Prostate gland (tissue), 2 donors: ENCODE results near the gene P2RY2. TPM values are rescaled to one million over a fixed set of nuclear protein-coding genes. Genes with fewer than 3 reads are reported as not detected.

Source experiments
- DNase-seq: peaks from one replicate; pipeline ENCODE4 v3.0.0-alpha.2; 2019; ENCODE audit warnings: low spot score
- H3K27ac ChIP-seq, 2 donors: fragments of 200-600 bp; sonication (generic); 2 replicates each; pipeline ENCODE4 v1.5.1; 2017 to 2019
- H3K27me3 ChIP-seq: fragments of 200-600 bp; sonication (generic); replicated peaks from 2 replicates; pipeline ENCODE4 v1.5.1; 2019; ENCODE audit not compliant: insufficient read depth
- H3K36me3 ChIP-seq, 2 donors: fragments of 200-600 bp; sonication (generic); 1 replicate in 1 of 2; 2 replicates in 1 of 2; pipeline versions ENCODE4 v1.5.1 to v1.8.1; 2017 to 2019
- H3K4me1 ChIP-seq: fragments of 200-600 bp; sonication (generic); replicated peaks from 2 replicates; pipeline ENCODE4 v1.5.1; 2019
- H3K4me3 ChIP-seq, 2 donors: fragments of 200-600 bp; sonication (generic); 2 replicates each; pipeline ENCODE4 v1.5.1; 2017 to 2019
- H3K9me3 ChIP-seq: fragments of 200-600 bp; sonication (generic); 2 replicates; pipeline ENCODE4 v1.5.1; 2017
- POLR2A ChIP-seq: fragments of 450-650 bp; IDR thresholded peaks from one replicate; pipeline ENCODE4 v1.6.1; 2016; ENCODE audit warnings: antibody characterized with exemption, mild to moderate bottlenecking
- POLR2AphosphoS5 ChIP-seq: sonication (generic); formaldehyde crosslinking; IDR thresholded peaks from one replicate; pipeline ENCODE4 v1.6.1; 2017; ENCODE audit warnings: antibody characterized with exemption
- WGBS: methylation state at CpG from one replicate; pipeline ENCODE4 v1.1.5; 2018; 5-methylcytosine and 5-hydroxymethylcytosine counted together
- intact Hi-C: fragments of 100-400 bp; cut with DNase I; formaldehyde crosslinking; loops from one replicate; pipeline ENCODE4 v1.14.2; 2022
- total RNA-seq, 2 donors: library from RNA; depleted of rRNA; stranded (reverse); fragments of >200 nt; gene quantifications; one replicate each; pipeline ENCODE4 v1.1.0, GENCODE V29; 2016
- TF ChIP-seq, protein P1 (sequence below), 4 experiments: fragments of 200-600 bp in 2 of 4; fragments of 450-650 bp in 2 of 4; sonication (generic) in 2 of 4; IDR thresholded peaks; 1 replicate in 3 of 4; 2 replicates in 1 of 4; pipeline ENCODE4 v1.5.1; 2016 to 2019; ENCODE audit warnings: antibody characterized with exemption in 4 of 4, mild to moderate bottlenecking in 2 of 4, moderate library complexity in 2 of 4

The P2RY2 gene
- 1 to 10 TPM; 2.7 to 3.5 TPM for total RNA-seq

DNA sequence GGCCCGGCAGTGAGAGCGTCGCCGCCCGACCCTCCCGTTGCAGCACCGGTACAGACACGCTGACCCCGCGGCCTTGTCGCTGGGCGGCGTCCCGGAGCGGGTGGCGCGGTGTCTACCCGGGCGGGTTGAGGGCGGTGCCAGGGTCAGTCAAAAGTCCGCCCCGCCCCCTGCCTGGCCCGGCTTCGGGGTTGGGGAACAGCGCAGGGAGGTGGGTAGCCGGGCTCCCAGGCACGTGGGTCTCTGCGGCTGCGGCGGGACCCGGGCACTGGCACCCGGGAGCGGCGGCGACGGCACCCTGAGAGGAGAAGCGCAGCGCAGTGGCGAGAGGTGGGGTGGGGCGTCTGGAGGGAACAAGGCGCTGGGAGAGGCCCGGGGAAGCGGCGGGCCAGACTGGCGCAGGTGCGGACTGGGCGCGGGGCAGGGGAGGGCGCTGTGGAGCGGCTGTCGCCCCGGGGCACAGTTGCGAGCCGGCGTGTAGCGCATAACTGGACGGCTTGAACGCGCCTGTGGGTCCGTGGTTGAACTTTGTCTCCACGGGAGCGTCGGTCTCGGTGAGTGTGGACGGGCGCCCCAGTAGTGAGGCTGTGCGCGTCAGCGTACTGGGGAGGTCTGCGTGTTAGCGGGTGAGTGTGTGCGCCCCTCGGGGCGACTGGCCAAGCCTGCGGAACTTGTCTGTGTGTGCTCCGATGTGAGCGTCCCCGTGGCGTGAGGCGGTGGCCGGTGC lies at the start of gene P2RY2:
TSS of gene P2RY2 (plus strand) at position 176 of the 724 bp plus-strand sequence. CDS start 15,879 bp downstream, outside the sequence.
- H3K27ac ChIP-seq = peak within 1 kb of the TSS in 1 of 2 donors; percentile 25

DNA sequence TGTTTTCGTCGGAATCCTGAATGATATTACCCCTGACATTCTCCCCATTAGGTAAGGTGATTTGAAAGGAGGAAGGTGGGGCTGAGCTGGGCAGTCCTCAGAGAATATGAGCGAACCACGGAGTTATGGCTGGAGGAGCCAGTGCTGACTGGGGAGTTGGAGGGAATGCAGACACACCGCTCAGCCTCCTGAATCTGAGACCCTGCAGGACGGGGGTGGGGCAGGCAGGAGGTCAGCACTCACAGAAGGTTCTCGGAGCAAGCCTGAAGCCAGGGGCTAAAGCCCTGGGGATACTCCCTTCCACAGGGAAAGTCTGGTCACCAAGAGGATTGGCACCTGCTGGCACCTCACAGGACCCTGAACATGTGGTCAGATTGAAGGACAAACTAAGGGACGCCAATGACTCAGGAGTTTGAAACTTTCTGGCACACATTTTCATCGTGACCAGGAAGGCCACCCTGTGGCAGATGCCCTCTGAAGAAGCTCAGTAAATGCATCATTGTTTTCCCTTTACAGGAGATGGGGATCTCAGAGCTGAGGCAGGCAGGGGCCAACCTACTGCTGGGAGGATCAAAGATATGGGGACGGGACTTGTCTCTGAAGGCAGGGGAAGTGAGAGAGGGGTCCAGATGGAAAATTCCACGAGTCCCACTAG lies 49.0 kb upstream of the P2RY2 start:
- intact Hi-C loops = no loop called here
- TF ChIP-seq POLR2A = no peak
- TF ChIP-seq, protein P1, sequence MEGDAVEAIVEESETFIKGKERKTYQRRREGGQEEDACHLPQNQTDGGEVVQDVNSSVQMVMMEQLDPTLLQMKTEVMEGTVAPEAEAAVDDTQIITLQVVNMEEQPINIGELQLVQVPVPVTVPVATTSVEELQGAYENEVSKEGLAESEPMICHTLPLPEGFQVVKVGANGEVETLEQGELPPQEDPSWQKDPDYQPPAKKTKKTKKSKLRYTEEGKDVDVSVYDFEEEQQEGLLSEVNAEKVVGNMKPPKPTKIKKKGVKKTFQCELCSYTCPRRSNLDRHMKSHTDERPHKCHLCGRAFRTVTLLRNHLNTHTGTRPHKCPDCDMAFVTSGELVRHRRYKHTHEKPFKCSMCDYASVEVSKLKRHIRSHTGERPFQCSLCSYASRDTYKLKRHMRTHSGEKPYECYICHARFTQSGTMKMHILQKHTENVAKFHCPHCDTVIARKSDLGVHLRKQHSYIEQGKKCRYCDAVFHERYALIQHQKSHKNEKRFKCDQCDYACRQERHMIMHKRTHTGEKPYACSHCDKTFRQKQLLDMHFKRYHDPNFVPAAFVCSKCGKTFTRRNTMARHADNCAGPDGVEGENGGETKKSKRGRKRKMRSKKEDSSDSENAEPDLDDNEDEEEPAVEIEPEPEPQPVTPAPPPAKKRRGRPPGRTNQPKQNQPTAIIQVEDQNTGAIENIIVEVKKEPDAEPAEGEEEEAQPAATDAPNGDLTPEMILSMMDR (IDR thresholded peaks at IDR 0.05) = no peak
- TF ChIP-seq POLR2AphosphoS5 = no peak
- no peak overlapping the region for H3K27ac ChIP-seq
- H3K4me1 ChIP-seq = no peaks in the 10 kb centered on the region
- no peak for DNase-seq
- H3K27me3 ChIP-seq = peaks cover 3% of the 10 kb centered on the region
- 81% methylated on average over 11 of the region's 11 CpGs for WGBS
- no peaks in the 10 kb centered on the region for H3K36me3 ChIP-seq
- H3K9me3 ChIP-seq = no peaks in the 10 kb centered on the region
- no peak overlapping the region for H3K4me3 ChIP-seq

More for the DNA sequence above, at the start of gene P2RY2:
- Histone ChIP-seq H3K9me3 (no peaks in the 10 kb centered on the region), H3K27me3 (no peaks in the 10 kb centered on the region), H3K4me3 (peak within 1 kb of the TSS; percentile 36 to 41), H3K36me3 (no peaks in the 10 kb centered on the region), H3K4me1 (no peaks in the 10 kb centered on the region)
- no peak for TF ChIP-seq POLR2AphosphoS5
- TF ChIP-seq POLR2A = peak; percentile 61
- TF ChIP-seq, protein P1 (IDR thresholded peaks at IDR 0.05) = peak in 3 of 4 experiments; percentile 23 to 72 (median 46)
- DNase-seq = peak; percentile 53
- WGBS = 2% methylated on average over 65 of the region's 81 CpGs
- intact Hi-C loops = no loop called here

DNA sequence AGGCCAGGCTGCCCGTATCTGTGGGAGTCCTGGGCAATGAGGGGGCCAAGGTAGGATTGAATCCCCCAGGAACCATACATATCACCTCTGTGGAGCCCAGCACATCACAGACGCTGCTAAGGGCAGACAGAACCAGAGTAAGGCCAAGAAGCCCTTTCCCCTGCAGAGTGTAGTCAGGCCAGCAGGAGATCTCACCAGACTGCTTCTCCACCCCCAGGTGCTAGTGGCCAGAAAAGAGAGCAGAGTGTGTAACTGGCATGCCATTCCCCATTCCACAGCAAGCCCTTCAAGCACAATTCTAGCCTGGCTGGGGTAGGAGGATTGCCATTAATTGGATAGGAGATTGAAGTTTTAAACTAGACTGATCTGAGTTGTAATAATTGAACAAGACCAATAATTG lies 47.9 kb upstream of the P2RY2 start:
- Histone ChIP-seq H3K9me3 (no peaks in the 10 kb centered on the region), H3K4me1 (no peaks in the 10 kb centered on the region), H3K4me3 (no peak overlapping the region), H3K27ac (no peak overlapping the region), H3K36me3 (no peaks in the 10 kb centered on the region), H3K27me3 (peaks cover 3% of the 10 kb centered on the region)
- no peak for TF ChIP-seq POLR2AphosphoS5
- WGBS = 97% methylated on average over 2 of the region's 2 CpGs
- intact Hi-C loops = no loop called here
- DNase-seq = no peak

DNA sequence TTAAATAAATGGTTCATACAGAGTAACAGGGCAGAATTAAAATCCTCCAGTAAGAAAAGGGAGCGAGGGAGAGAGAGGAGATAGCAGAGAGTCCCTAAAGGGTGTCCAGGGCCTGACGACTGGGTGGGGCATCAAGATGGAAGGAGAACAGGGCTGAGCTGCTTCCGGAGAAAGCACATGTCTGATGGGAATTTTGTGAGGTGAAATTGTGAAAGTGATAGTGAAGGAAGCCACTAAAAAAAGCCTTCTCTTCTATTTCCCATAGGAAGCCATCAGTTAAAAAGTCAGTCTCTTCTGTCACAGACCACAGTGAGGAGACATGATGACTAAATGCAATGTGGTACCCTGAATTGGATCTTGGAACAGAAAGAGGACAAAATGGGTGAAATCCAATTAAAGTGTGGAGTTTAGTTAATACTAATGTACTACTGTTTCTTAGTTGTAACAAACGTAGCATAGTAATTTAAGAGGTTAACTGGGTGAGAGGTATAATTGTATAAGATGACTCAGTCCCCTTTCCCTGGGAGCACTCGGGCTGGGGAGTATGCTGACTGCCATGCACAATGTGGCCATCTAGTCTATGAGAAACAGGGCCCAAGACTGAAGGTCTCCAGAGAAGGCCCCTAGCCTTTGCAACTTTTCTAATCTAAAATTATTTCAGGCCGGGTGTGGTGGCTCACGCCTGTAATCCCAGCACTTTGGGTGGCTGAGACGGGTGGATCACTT lies 46.5 kb upstream of the P2RY2 start:
- no peak for DNase-seq
- 82% methylated on average over 8 of the region's 8 CpGs for WGBS

More for the DNA sequence above, 46.5 kb upstream of the P2RY2 start:
- intact Hi-C loops = no loop called here
- Histone ChIP-seq H3K4me1 (no peaks in the 10 kb centered on the region), H3K36me3 (no peaks in the 10 kb centered on the region), H3K27me3 (peaks cover 3% of the 10 kb centered on the region), H3K4me3 (no peak overlapping the region), H3K9me3 (no peaks in the 10 kb centered on the region), H3K27ac (no peak overlapping the region)
- TF ChIP-seq, protein P1 (IDR thresholded peaks at IDR 0.05) = no peak
- TF ChIP-seq POLR2A (no peak), POLR2AphosphoS5 (no peak)
